GM18951 (cell line): ENCODE data around the gene ZBTB25.

Experiments used
- POLR2A ChIP-seq: IDR thresholded peaks from 4 replicates; pipeline ENCODE4 v1.6.1; 2011; ENCODE audit warnings: mild to moderate bottlenecking; ENCODE audit not compliant: insufficient read length, insufficient read depth; ENCODE audit errors: extremely low read depth
- in situ Hi-C: fragments of 300-500 bp; cut with MboI; formaldehyde crosslinking; loops from one replicate; pipeline ENCODE4 v1.12.0; 2022; ENCODE audit warnings: low sequenced_read_pairs, mixed read lengths, inconsistent platforms; ENCODE audit not compliant: unreplicated experiment

Gene ZBTB25

GRCh38 chr14:64463195-64463594, 40.4 kb downstream of the ZBTB25 start:
- in situ Hi-C loops, result no loop called here
- TF ChIP-seq POLR2A, result no peak

- in situ Hi-C loops, result no loop called here
- no peak for TF ChIP-seq POLR2A
Observed at GRCh38 chr14:64461221-64461620, 42.4 kb downstream of the ZBTB25 start.

GRCh38 chr14:64459405-64460136, 44.1 kb downstream of the ZBTB25 start:
- in situ Hi-C loops, result no loop called here
- TF ChIP-seq POLR2A, result no peak

GRCh38 chr14:64454671-64455070, 49.0 kb downstream of the ZBTB25 start:
- no peak for TF ChIP-seq POLR2A
- in situ Hi-C loops, result no loop called here

GRCh38 chr14:64450255-64450654, 53.4 kb downstream of the ZBTB25 start:
- no peak for TF ChIP-seq POLR2A
- in situ Hi-C loops, result no loop called here

- in situ Hi-C loops, result no loop called here
- TF ChIP-seq POLR2A, result no peak
Observed at GRCh38 chr14:64447876-64448670, 55.6 kb downstream of the ZBTB25 start.

- peak; percentile 49 for TF ChIP-seq POLR2A
- in situ Hi-C loops, result no loop called here
Observed at GRCh38 chr14:64444984-64445845, 58.4 kb downstream of the ZBTB25 start.

- no peak for TF ChIP-seq POLR2A
- in situ Hi-C loops, result no loop called here
Observed at GRCh38 chr14:64444140-64444539, 59.5 kb downstream of the ZBTB25 start.

- in situ Hi-C loops, result no loop called here
- TF ChIP-seq POLR2A, result no peak
Observed at GRCh38 chr14:64442300-64442988, 61.2 kb downstream of the ZBTB25 start.

GRCh38 chr14:64440494-64440893, 63.1 kb downstream of the ZBTB25 start:
- no peak for TF ChIP-seq POLR2A
- in situ Hi-C loops, result no loop called here

GRCh38 chr14:64439141-64439540, 64.5 kb downstream of the ZBTB25 start:
- in situ Hi-C loops, result no loop called here
- TF ChIP-seq POLR2A, result no peak

- in situ Hi-C loops, result no loop called here
- TF ChIP-seq POLR2A, result no peak
Observed at GRCh38 chr14:64438181-64438841, 65.3 kb downstream of the ZBTB25 start.
